CD4-positive, alpha-beta T cell treated with Interleukin-4 for 4 hours (primary cell): Measurements from ENCODE around the gene NUP54.

Source experiments
- DNase-seq: peaks from one replicate; pipeline ENCODE4 v3.0.0-alpha.2; 2020

NUP54 gene

GRCh38 chr4:76148142-76148865 is at the start of gene NUP54:
Gene NUP54, minus strand, starts transcription at chr4:76148397. Its CDS starts 23 bp downstream, at chr4:76148374.
- DNase-seq, result peak; percentile 96

GRCh38 chr4:76197031-76197743 is 49.0 kb upstream of the NUP54 start:
- no peak for DNase-seq

- no peak for DNase-seq
Measured at GRCh38 chr4:76196376-76196775, 48.2 kb upstream of the NUP54 start.

GRCh38 chr4:76195326-76195725 is 47.1 kb upstream of the NUP54 start:
- DNase-seq, result no peak

- DNase-seq, result no peak
Measured at GRCh38 chr4:76194325-76194724, 46.1 kb upstream of the NUP54 start.

GRCh38 chr4:76192236-76192635 is 44.0 kb upstream of the NUP54 start:
- no peak for DNase-seq

- no peak for DNase-seq
Measured at GRCh38 chr4:76188557-76188956, 40.4 kb upstream of the NUP54 start.

GRCh38 chr4:76188149-76188548 is 40.0 kb upstream of the NUP54 start:
- DNase-seq, result no peak

GRCh38 chr4:76187152-76187551 is 39.0 kb upstream of the NUP54 start:
- no peak for DNase-seq

- DNase-seq, result no peak
Measured at GRCh38 chr4:76182463-76182862, 34.3 kb upstream of the NUP54 start.

GRCh38 chr4:76179398-76180318 is 31.5 kb upstream of the NUP54 start:
- peak; percentile 74 for DNase-seq

GRCh38 chr4:76178296-76178695 is 30.1 kb upstream of the NUP54 start:
- DNase-seq, result no peak

- no peak for DNase-seq
Measured at GRCh38 chr4:76177709-76178108, 29.5 kb upstream of the NUP54 start.

- DNase-seq, result no peak
Measured at GRCh38 chr4:76175336-76175735, 27.1 kb upstream of the NUP54 start.

- DNase-seq, result no peak
Measured at GRCh38 chr4:76174216-76174615, 26.0 kb upstream of the NUP54 start.

- DNase-seq, result no peak
Measured at GRCh38 chr4:76168688-76169087, 20.5 kb upstream of the NUP54 start.

GRCh38 chr4:76166480-76166879 is 18.3 kb upstream of the NUP54 start:
- no peak for DNase-seq

- no peak for DNase-seq
Measured at GRCh38 chr4:76160355-76160754, 12.2 kb upstream of the NUP54 start.

GRCh38 chr4:76156635-76157034 is 8.4 kb upstream of the NUP54 start:
- no peak for DNase-seq

- DNase-seq, result no peak
Measured at GRCh38 chr4:76155979-76156378, 7.8 kb upstream of the NUP54 start.

- DNase-seq, result no peak
Measured at GRCh38 chr4:76153356-76153755, 5.2 kb upstream of the NUP54 start.

GRCh38 chr4:76147454-76148141 is 599 bp downstream of the NUP54 start:
- peak; percentile 17 for DNase-seq

GRCh38 chr4:76144546-76144945 is 3.7 kb downstream of the NUP54 start:
- no peak for DNase-seq
